K562 (cell line): ENCODE data around the gene SLC33A1. TPM values are rescaled to one million over a fixed set of nuclear protein-coding genes. Genes with fewer than 3 reads are reported as not detected.

Source experiments
- ARID4B ChIP-seq: sonication (generic); formaldehyde crosslinking; IDR thresholded peaks from 2 replicates; pipeline ENCODE4 v1.8.0; 2022; ENCODE audit warnings: mild to moderate bottlenecking, missing genetic modification reagents
- HNRNPLL ChIP-seq: fragments of 200-400 bp; formaldehyde crosslinking; IDR thresholded peaks from 2 replicates; pipeline ENCODE4 v1.6.1; 2017; ENCODE audit warnings: low read length, low read depth, mild to moderate bottlenecking; ENCODE audit not compliant: poor library complexity, severe bottlenecking
- HSF4 ChIP-seq: fragments of 250-450 bp; sonication (Bioruptor Pico); IDR thresholded peaks from 2 replicates; pipeline ENCODE4 v2.1.2; 2022; ENCODE audit warnings: mild to moderate bottlenecking, moderate library complexity, borderline replicate concordance
- JUNB ChIP-seq: fragments of 450-650 bp; formaldehyde crosslinking; conservative IDR thresholded peaks from 2 replicates; pipeline ENCODE4 v1.4.0; 2020; ENCODE audit warnings: mild to moderate bottlenecking
- NR0B1 ChIP-seq: fragments of 450-650 bp; IDR thresholded peaks from one replicate; pipeline ENCODE4 v1.6.1; 2018; ENCODE audit warnings: mild to moderate bottlenecking, moderate library complexity; ENCODE audit not compliant: partially characterized antibody
- RAD51 ChIP-seq: fragments of 450-650 bp; IDR thresholded peaks from 2 replicates; pipeline ENCODE4 v1.7.1; 2016; ENCODE audit warnings: low read depth, mild to moderate bottlenecking, borderline replicate concordance
- RB1 ChIP-seq: fragments of 450-650 bp; IDR thresholded peaks from 2 replicates; pipeline ENCODE4 v1.6.1; 2017; ENCODE audit warnings: low read depth, mild to moderate bottlenecking
- SMARCA5 ChIP-seq: fragments of 450-650 bp; IDR thresholded peaks from 2 replicates; pipeline ENCODE4 v1.6.1; 2016
- ZNF655 ChIP-seq: fragments of 250-450 bp; sonication (Bioruptor Pico); IDR thresholded peaks from 2 replicates; pipeline ENCODE4 v1.5.0; 2021
- polyA plus RNA-seq, 8 experiments: library from polyadenylated mRNA; depleted of rRNA in 4 of 8; stranded (reverse) in 5 of 8; unstranded in 3 of 8; fragments of >200 nt; fragmentation: Nextera tagmentation in 2 of 8; fragmentation: Illumina TruSeq in 1 of 8; extraction: Ambion mirVana in 2 of 8; extraction: Trizol in 1 of 8; gene quantifications; 2 replicates each; pipeline versions ENCODE4 v1.2.1 to v1.2.3, GENCODE V29; 2011 to 2014; ENCODE audit warnings: inconsistent platforms in 1 of 8, missing spikeins in 1 of 8
- total RNA-seq, 7 experiments: library from RNA; depleted of rRNA in 6 of 7; stranded (reverse); fragments of >200 nt in 6 of 7; fragmentation: Illumina TruSeq in 2 of 7; extraction: Trizol in 2 of 7; gene quantifications; 2 replicates each; pipeline versions ENCODE4 v1.2.1 to v1.2.3, GENCODE V29; 2011 to 2021; ENCODE audit warnings: low replicate concordance in 1 of 7

Gene SLC33A1
- total and polyA plus RNA-seq, 9 of the 15 experiments (the other 6 are each of a cell fraction or from before 2014, with no cell fraction given): 6.2 to 26.8 (median 19.6) TPM

GRCh38 chr3:155890671-155891190 lies 36.5 kb upstream of the SLC33A1 start (continued):
- TF ChIP-seq HNRNPLL (no peak), RB1 (no peak), SMARCA5 (no peak), NR0B1 (no peak), HSF4 (CRISPR knock-in tag) (no peak), RAD51 (no peak), JUNB (no peak), ZNF655 (no peak), ARID4B (CRISPR knock-in tag) (no peak)
